HK-2 (cell line): Measurements from ENCODE around the gene C1orf159.
A peak's percentile ranks its signal among the peaks of the same experiment; 100 is the strongest.

Experiments
- DNase-seq: peaks from one replicate; pipeline ENCODE4 v3.0.0-alpha.2; 2018; ENCODE audit not compliant: unreplicated experiment

The C1orf159 gene

DNA sequence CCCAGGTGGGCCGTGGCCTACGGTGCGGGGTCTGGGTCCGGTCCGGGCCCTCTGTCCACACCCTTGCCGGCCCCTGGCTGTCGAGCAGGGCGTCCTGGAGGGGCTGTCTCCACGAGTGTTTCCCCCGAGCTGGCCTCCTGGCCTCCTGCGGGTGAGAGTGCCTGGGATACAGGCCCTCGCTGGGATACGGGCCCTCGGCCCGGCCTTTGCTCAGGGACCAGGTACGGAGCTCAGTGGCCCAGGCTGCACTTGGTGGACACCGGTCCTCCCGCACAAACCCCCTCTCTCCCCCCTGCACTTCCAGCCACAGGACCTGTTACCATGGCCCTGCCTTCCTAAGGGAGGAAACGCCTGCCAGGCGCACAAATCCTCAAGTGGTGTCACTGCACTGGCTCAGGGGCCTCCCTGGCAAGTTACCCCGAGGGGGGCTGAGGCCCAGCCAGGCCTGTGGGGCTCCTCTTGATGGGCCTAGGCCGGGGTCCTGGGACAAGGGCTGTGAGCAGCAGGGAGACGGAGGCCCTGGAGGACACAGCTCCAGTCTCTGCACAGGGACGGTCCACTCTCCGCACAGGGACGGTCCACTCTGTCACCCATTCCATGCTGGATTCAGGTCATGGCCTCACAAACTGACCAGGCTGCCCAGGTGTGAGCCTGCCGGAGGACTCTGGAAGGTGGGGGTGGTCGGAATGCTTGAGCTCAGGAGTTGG is 23.6 kb downstream of the C1orf159 start:
- no peak for DNase-seq

GRCh38 chr1:1091344-1092148 is 24.3 kb downstream of the C1orf159 start:
- DNase-seq, result no peak

DNA sequence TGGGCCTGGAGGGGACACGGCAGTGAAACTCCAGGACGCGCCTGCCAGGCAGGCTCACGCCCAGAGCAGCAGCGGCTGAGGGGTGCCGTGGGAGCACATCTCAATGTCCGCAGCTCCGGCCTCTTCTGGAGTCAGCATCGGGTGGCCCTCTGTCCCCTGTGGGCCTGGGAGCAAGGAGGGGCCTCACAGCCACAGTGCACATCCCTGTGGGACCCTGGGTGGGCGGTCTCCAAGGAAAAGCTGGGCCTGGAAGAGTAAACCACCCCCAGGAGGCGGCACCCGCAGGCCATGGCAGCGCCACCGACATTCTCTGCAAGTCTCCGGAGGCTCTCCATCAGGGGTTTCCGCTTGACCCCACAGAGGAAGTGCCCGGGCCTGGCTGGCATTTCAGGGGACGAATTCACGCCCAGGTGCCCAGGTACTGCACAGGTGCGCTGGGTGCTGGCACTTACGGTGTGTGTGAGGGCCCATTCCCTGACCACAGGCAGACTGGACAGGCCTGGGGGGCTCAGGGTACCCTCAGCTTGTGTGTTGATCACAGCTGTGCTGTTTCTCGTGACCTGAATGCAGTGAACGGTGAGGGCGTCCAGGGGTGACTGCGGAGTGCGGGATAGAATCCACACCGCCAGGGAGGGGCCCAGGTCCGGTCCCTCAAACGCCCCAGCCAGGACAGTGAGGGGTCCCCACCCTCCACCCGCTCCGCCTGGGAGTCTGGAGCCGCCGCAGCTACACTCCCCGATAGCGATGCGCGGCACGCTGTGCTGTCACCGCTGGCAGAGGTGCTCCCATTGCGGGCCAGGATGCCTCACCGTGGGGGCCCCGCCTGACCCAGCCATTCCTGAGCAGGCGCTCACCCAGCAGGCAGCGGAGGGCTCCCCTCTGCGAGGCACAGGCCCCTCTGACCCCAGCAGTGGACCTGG is 25.2 kb downstream of the C1orf159 start:
- DNase-seq, result no peak

GRCh38 chr1:1089731-1090423 is 26.0 kb downstream of the C1orf159 start:
- no peak for DNase-seq

- DNase-seq, result no peak
These were observed 26.8 kb downstream of the C1orf159 start for GRCh38 chr1:1088801-1089680.

GRCh38 chr1:1088029-1088800 is 27.7 kb downstream of the C1orf159 start:
- DNase-seq, result no peak

GRCh38 chr1:1087351-1088028 is 28.4 kb downstream of the C1orf159 start:
- no peak for DNase-seq

GRCh38 chr1:1086911-1087341 is 29.0 kb downstream of the C1orf159 start:
- no peak for DNase-seq

DNA sequence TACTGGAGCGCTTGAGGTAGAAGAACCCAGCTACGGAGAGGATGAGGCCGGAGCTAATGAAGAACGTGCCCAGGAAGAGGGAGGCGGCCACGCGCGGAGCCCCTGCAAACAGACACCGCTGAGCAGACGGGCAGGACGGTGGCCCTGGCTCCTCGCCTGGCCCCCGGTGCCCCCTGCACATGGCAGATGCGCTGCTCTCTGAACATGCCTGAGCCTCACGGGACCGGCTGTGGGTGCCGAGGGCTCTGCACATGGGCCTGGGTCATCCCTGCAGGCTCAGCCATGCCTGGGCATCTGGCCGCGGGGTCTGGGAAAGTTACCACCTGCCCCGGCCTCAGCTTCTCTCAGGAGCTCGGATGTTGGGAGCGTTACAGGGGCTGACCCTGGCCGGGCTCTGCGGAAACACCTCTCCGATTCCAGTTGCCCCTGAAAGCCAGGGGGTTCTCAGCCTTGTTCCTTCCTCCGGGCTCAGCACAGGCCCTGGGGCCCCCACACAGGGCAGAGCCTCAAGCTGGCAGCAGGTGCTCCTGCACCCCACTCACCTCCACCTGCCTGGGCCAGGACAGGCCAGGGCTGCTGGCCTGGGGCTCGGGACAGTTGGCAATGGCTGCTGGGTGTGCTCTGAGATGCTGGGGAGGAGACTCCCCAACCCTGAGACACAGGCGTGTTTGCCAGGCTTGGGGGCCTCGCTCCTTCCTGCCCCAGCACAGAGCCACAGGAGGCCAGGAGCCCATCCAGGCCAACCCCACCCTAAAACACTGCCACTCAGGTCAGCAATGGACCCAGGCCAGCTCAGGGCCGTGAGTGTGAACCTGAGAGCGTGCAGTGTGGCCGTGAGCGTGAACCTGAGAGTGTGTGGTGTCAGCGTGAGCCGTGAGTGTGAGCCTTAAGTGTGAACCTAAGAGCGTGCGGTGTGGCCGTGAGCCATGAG is 29.7 kb downstream of the C1orf159 start:
- no peak for DNase-seq

DNA sequence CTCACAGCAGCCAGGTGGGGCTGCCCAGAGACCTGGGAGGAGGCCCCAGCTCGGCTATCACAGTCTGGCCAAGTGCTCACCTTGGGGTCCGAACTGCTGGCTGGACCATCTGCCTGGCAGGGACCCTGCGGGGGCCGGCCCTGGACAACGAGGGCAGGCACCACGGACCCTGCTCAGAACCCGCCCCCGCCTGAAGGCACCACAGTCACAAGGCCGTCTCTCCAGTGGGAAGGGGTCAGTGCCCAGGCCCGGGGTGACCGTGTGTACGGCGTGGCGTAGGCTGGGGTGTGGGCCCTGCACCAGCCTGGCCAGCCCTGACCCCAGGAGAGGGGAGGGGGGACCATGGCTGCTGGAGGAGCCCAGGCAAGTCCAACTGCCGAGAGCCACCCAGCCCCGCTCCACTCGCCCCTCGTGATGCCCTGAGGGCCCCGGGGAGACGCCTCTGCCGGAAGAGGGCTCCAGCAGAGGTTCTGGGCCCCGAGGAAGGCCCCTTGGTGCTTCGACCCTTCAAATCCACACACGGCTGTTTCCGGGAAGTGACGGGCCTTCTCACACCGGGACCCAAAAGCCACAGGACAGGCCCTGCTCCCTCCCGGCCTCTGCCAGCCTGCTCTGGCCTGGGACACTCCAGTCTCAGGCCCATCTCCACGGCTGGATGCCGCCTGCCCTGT is 30.6 kb downstream of the C1orf159 start:
- no peak for DNase-seq

- peak; percentile 1 for DNase-seq
These were observed 31.3 kb downstream of the C1orf159 start for GRCh38 chr1:1084372-1085170.

- peak; percentile 3 for DNase-seq
These were observed 32.2 kb downstream of the C1orf159 start for GRCh38 chr1:1083416-1084371.

- DNase-seq, result no peak
These were observed 33.0 kb downstream of the C1orf159 start for GRCh38 chr1:1082776-1083415.

DNA sequence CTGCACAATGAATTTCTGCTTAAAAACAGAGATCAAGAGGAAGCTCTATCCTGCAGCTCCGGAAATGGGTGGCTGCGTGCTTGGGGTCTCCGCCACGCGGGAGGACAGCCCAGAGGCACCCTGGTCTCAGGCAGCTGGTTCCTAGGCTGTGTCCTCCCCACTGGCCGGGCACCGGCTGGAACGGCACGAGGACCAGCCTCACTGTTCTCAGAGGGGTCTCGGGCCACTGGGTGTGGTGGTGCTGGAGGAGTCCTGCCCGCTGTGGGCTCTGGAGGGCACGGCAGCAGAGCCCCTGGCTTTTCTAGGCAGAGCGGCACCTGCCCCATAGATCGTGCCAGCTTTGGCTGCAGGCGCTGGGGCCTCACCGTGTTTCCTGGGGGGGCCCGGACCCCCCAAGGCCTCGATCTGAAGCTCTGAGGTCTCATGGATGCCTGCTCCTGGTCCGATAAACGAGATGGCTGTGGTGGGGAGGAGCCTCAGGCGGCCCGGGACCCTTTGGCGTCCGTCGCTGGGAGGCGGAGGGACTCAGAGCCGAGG is 33.6 kb downstream of the C1orf159 start:
- DNase-seq, result no peak
